ENCODE results near the gene NELL1.

- no peak for TF ChIP-seq CTCF (conservative IDR thresholded peaks at IDR 0.05; ENCODE audit: low read length)
- no peak for TF ChIP-seq EZH2phosphoT487 (IDR thresholded peaks at IDR 0.05; ENCODE audit: borderline replicate concordance)
These were observed 559.8 kb downstream of the NELL1 start for GRCh38 chr11:21229224-21229623.
